HEK293T (cell line): Measurements from ENCODE around the gene AGBL1.

Experiments
- CTCF ChIA-PET: fragments of 350-600 bp; formaldehyde crosslinking; extraction: SDS; loops from one replicate; lab custom pipeline; 2021; ENCODE audit warnings: antibody characterized with exemption, inconsistent platforms; lab: Yijun Ruan, JAX
- POLR2A ChIA-PET: fragments of 350-600 bp; formaldehyde crosslinking; extraction: SDS; loops from one replicate; lab custom pipeline; 2020; ENCODE audit warnings: antibody characterized with exemption, inconsistent platforms; lab: Yijun Ruan, JAX
- DNase-seq: peaks from one replicate; pipeline ENCODE4 v3.0.0; 2012; ENCODE audit warnings: mixed read lengths; ENCODE audit errors: extremely low spot score
- ARNT ChIP-seq: fragments of 450-650 bp; IDR thresholded peaks from 2 replicates; pipeline ENCODE4 v1.6.1; 2017; ENCODE audit warnings: mild to moderate bottlenecking
- BHLHE40 ChIP-seq: fragments of 450-650 bp; IDR thresholded peaks from 2 replicates; pipeline ENCODE4 v1.6.1; 2016; ENCODE audit warnings: mild to moderate bottlenecking, moderate library complexity, borderline replicate concordance
- CTBP1 ChIP-seq: fragments of 450-650 bp; IDR thresholded peaks from 2 replicates; pipeline ENCODE4 v1.6.1; 2016; ENCODE audit warnings: borderline replicate concordance
- ELF4 ChIP-seq: fragments of 450-650 bp; IDR thresholded peaks from 2 replicates; pipeline ENCODE4 v1.6.1; 2017; ENCODE audit warnings: antibody characterized with exemption
- FOXA1 ChIP-seq: fragments of 450-650 bp; IDR thresholded peaks from 2 replicates; pipeline ENCODE4 v1.6.1; 2016; ENCODE audit warnings: mild to moderate bottlenecking
- FOXK2 ChIP-seq: fragments of 450-650 bp; IDR thresholded peaks from 2 replicates; pipeline ENCODE4 v1.6.1; 2016; ENCODE audit warnings: mild to moderate bottlenecking
- FOXM1 ChIP-seq: fragments of 450-650 bp; IDR thresholded peaks from 2 replicates; pipeline ENCODE4 v1.6.1; 2017; ENCODE audit warnings: mild to moderate bottlenecking, borderline replicate concordance
- HDGF ChIP-seq: fragments of 450-650 bp; IDR thresholded peaks from 2 replicates; pipeline ENCODE4 v1.6.1; 2017; ENCODE audit warnings: antibody characterized with exemption, borderline replicate concordance
- L3MBTL2 ChIP-seq: fragments of 450-650 bp; conservative IDR thresholded peaks from 2 replicates; pipeline ENCODE4 v1.6.1; 2016; ENCODE audit warnings: mild to moderate bottlenecking
- LEF1 ChIP-seq: fragments of 450-650 bp; IDR thresholded peaks from 2 replicates; pipeline ENCODE4 v1.6.1; 2017; ENCODE audit warnings: mild to moderate bottlenecking, borderline replicate concordance
- NFRKB ChIP-seq: fragments of 450-650 bp; IDR thresholded peaks from 2 replicates; pipeline ENCODE4 v1.6.1; 2016; ENCODE audit warnings: mild to moderate bottlenecking, moderate library complexity
- PKNOX1 ChIP-seq: fragments of 450-650 bp; IDR thresholded peaks from 2 replicates; pipeline ENCODE4 v1.6.1; 2016
- SP1 ChIP-seq: fragments of 450-650 bp; IDR thresholded peaks from 2 replicates; pipeline ENCODE4 v1.6.1; 2017
- SUZ12 ChIP-seq: fragments of 450-650 bp; IDR thresholded peaks from 2 replicates; pipeline ENCODE4 v1.6.1; 2016; ENCODE audit warnings: mild to moderate bottlenecking
- TARDBP ChIP-seq: fragments of 450-650 bp; IDR thresholded peaks from 2 replicates; pipeline ENCODE4 v1.6.1; 2016
- ZNF384 ChIP-seq: fragments of 450-650 bp; IDR thresholded peaks from 2 replicates; pipeline ENCODE4 v1.6.1; 2016

Gene AGBL1

GRCh38 chr15:86157606-86158293 lies 78.1 kb downstream of the AGBL1 start:
- POLR2A ChIA-PET, result no interaction called here
- DNase-seq, result no peak
- TF ChIP-seq NFRKB (no peak), CTBP1 (no peak), ARNT (no peak), SUZ12 (no peak), LEF1 (no peak), FOXK2 (no peak), ELF4 (no peak), SP1 (no peak), PKNOX1 (no peak), BHLHE40 (no peak), L3MBTL2 (no peak)
- CTCF ChIA-PET, result no interaction called here

GRCh38 chr15:86159468-86159867 lies 79.8 kb downstream of the AGBL1 start:
- POLR2A ChIA-PET, result no interaction called here
- DNase-seq, result no peak
- TF ChIP-seq FOXA1 (no peak), SUZ12 (no peak), HDGF (no peak), NFRKB (no peak), LEF1 (no peak), SP1 (no peak), ARNT (no peak), BHLHE40 (no peak), FOXK2 (no peak), ELF4 (no peak), ZNF384 (no peak)
- CTCF ChIA-PET, result no interaction called here

GRCh38 chr15:86161250-86161649 lies 81.6 kb downstream of the AGBL1 start:
- ChIA-PET POLR2A (no interaction called here), CTCF (no interaction called here)
- TF ChIP-seq ELF4 (no peak), NFRKB (no peak), SP1 (no peak), ARNT (no peak), SUZ12 (no peak), ZNF384 (no peak), HDGF (no peak), TARDBP (no peak), FOXM1 (no peak), PKNOX1 (no peak), L3MBTL2 (no peak), FOXK2 (no peak), CTBP1 (no peak), FOXA1 (no peak), LEF1 (no peak), BHLHE40 (no peak)
- DNase-seq, result no peak

DNA sequence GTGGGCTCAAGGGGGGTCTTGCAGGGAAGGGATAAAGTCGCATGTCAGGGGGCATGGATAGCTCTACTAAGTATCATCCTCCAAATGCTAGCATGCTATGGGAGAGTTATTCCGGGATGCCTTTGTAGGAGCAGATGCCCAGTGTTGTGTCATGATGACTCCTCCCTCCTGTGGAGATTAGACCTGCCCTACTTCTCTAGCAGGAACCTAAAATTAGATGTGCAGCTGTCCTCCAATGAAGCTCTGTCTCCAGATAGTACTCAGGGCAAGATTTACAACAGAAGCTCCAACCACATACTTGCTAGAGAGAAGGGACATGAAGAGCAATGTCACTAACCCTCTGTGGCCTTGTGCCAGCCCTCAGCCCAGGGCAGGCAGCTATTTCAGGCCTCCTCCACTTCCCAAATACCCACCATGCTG lies 82.5 kb downstream of the AGBL1 start:
- ChIA-PET CTCF (no interaction called here), POLR2A (no interaction called here)
- no peak for DNase-seq
- TF ChIP-seq ARNT (no peak), ELF4 (no peak), ZNF384 (no peak), FOXM1 (no peak), BHLHE40 (no peak), CTBP1 (no peak), HDGF (no peak), FOXK2 (no peak), SP1 (no peak)

- POLR2A ChIA-PET, result no interaction called here
- CTCF ChIA-PET, result no interaction called here
- DNase-seq, result no peak
- no peak for TF ChIP-seq ZNF384
Observed at GRCh38 chr15:86162641-86163040, 83.0 kb downstream of the AGBL1 start.

GRCh38 chr15:86163816-86164215 lies 84.1 kb downstream of the AGBL1 start:
- ChIA-PET POLR2A (interaction anchor here (1.0 kb wide), 1 partner anchor 392 kb away, joined by 3 read pairs; no protein-coding TSS in a partner anchor), CTCF (no interaction called here)

More at GRCh38 chr15:86163816-86164215, 84.1 kb downstream of the AGBL1 start:
- DNase-seq, result no peak
- TF ChIP-seq LEF1 (no peak), NFRKB (no peak), FOXM1 (no peak), SP1 (no peak), SUZ12 (no peak), CTBP1 (no peak), ELF4 (no peak), L3MBTL2 (no peak), ARNT (no peak), FOXA1 (no peak), HDGF (no peak), FOXK2 (no peak), ZNF384 (no peak), BHLHE40 (no peak), PKNOX1 (no peak), TARDBP (no peak)
